HEK293 (cell line): Measurements from ENCODE around the gene FCHO1.
A peak's percentile ranks its signal among the peaks of the same experiment; 100 is the strongest.
"Not testable (repeated sequence)": the region's sequence is repeated elsewhere in the genome, so short reads cannot be mapped to it uniquely, and the experiment has no call there.

Source experiments
- CTCF ChIA-PET: fragments of 350-600 bp; formaldehyde crosslinking; extraction: SDS; loops from one replicate; lab custom pipeline; 2021; ENCODE audit warnings: antibody characterized with exemption; lab: Yijun Ruan, JAX
- POLR2A ChIA-PET: fragments of 300-600 bp; formaldehyde crosslinking; extraction: SDS; loops from one replicate; lab custom pipeline; 2020; ENCODE audit warnings: antibody characterized with exemption, inconsistent platforms; lab: Yijun Ruan, JAX
- H3K27ac ChIP-seq: fragments of 200-500 bp; sonication (Bioruptor generic); 2 replicates; pipeline ENCODE4 v1.5.1; 2014; ENCODE audit warnings: low read depth, low read length, control low read depth, inconsistent platforms; ENCODE audit errors: extremely low read depth
- H3K36me3 ChIP-seq, 2 experiments: fragments of 200-500 bp in 1 of 2; sonication (Bioruptor generic) in 1 of 2; 1 replicate in 1 of 2; 2 replicates in 1 of 2; pipeline ENCODE4 v1.5.1; 2014 to 2017; ENCODE audit warnings: inconsistent platforms in 2 of 2, low read length in 2 of 2; ENCODE audit not compliant: control insufficient read depth in 2 of 2, insufficient read depth in 1 of 2
- H3K4me1 ChIP-seq: fragments of 200-500 bp; sonication (Bioruptor generic); 2 replicates; pipeline ENCODE4 v1.5.1; 2014; ENCODE audit warnings: mild to moderate bottlenecking, low read length, inconsistent platforms; ENCODE audit not compliant: control insufficient read depth, insufficient read depth
- H3K4me3 ChIP-seq: 2 replicates; pipeline ENCODE4 v1.5.1; 2011; ENCODE audit warnings: low read depth, mild to moderate bottlenecking, control low read depth, low read length, moderate library complexity
- H3K9me3 ChIP-seq: fragments of 200-500 bp; sonication (Bioruptor generic); 2 replicates; pipeline ENCODE4 v1.5.1; 2014; ENCODE audit warnings: low read depth, low read length, inconsistent platforms; ENCODE audit not compliant: control insufficient read depth, insufficient read depth
- PBX3 ChIP-seq: sonication (generic); formaldehyde crosslinking; IDR thresholded peaks from 2 replicates; pipeline ENCODE4 v1.8.1; 2022; ENCODE audit warnings: mild to moderate bottlenecking, moderate library complexity, missing genetic modification reagents
- SP2 ChIP-seq: fragments of 450-650 bp; formaldehyde crosslinking; IDR thresholded peaks from 2 replicates; pipeline ENCODE4 v1.5.1; 2016; ENCODE audit warnings: missing biosample characterization, missing genetic modification characterization
- SP7 ChIP-seq: fragments of 450-650 bp; formaldehyde crosslinking; IDR thresholded peaks from 2 replicates; pipeline ENCODE4 v1.5.1; 2016; ENCODE audit warnings: missing biosample characterization, missing genetic modification characterization
- ZBTB20 ChIP-seq: fragments of 450-650 bp; formaldehyde crosslinking; IDR thresholded peaks from 2 replicates; pipeline ENCODE4 v1.5.1; 2016; ENCODE audit warnings: missing biosample characterization, missing genetic modification characterization
- ZBTB26 ChIP-seq: fragments of 450-650 bp; formaldehyde crosslinking; optimal IDR thresholded peaks from 2 replicates; pipeline ENCODE3; 2016; ENCODE audit warnings: missing biosample characterization, mild to moderate bottlenecking, missing genetic modification characterization
- ZFP69B ChIP-seq: fragments of 450-650 bp; formaldehyde crosslinking; IDR thresholded peaks from 2 replicates; pipeline ENCODE4 v1.5.1; 2016; ENCODE audit warnings: missing biosample characterization, missing genetic modification characterization
- ZNF239 ChIP-seq: fragments of 450-650 bp; formaldehyde crosslinking; IDR thresholded peaks from 2 replicates; pipeline ENCODE4 v1.5.1; 2016; ENCODE audit warnings: missing biosample characterization, missing genetic modification characterization
- ZNF24 ChIP-seq: fragments of 450-650 bp; formaldehyde crosslinking; IDR thresholded peaks from 2 replicates; pipeline ENCODE4 v1.5.1; 2016; ENCODE audit warnings: missing biosample characterization, missing genetic modification characterization
- ZNF324 ChIP-seq: fragments of 450-650 bp; formaldehyde crosslinking; IDR thresholded peaks from 2 replicates; pipeline ENCODE4 v1.5.1; 2016; ENCODE audit warnings: missing biosample characterization, missing genetic modification characterization
- ZNF335 ChIP-seq: fragments of 450-650 bp; formaldehyde crosslinking; conservative IDR thresholded peaks from 2 replicates; pipeline ENCODE4 v1.5.1; 2016; ENCODE audit warnings: missing biosample characterization, missing genetic modification characterization
- ZNF398 ChIP-seq: fragments of 450-650 bp; formaldehyde crosslinking; IDR thresholded peaks from 2 replicates; pipeline ENCODE4 v1.5.1; 2017; ENCODE audit warnings: missing biosample characterization, missing genetic modification characterization
- ZNF433 ChIP-seq: fragments of 450-650 bp; formaldehyde crosslinking; IDR thresholded peaks from 2 replicates; pipeline ENCODE4 v1.5.1; 2016; ENCODE audit warnings: missing biosample characterization, missing genetic modification characterization, low read depth
- ZNF529 ChIP-seq: fragments of 450-650 bp; formaldehyde crosslinking; IDR thresholded peaks from 2 replicates; pipeline ENCODE4 v1.5.1; 2017; ENCODE audit warnings: missing genetic modification characterization, missing biosample characterization; ENCODE audit not compliant: insufficient replicate concordance
- ZNF548 ChIP-seq: fragments of 450-650 bp; formaldehyde crosslinking; IDR thresholded peaks from 2 replicates; pipeline ENCODE4 v1.5.1; 2016; ENCODE audit warnings: missing biosample characterization, missing genetic modification characterization
- ZNF580 ChIP-seq: fragments of 450-650 bp; formaldehyde crosslinking; IDR thresholded peaks from 2 replicates; pipeline ENCODE4 v1.5.1; 2016; ENCODE audit warnings: missing biosample characterization, missing genetic modification characterization
- ZNF610 ChIP-seq: fragments of 450-650 bp; formaldehyde crosslinking; IDR thresholded peaks from 2 replicates; pipeline ENCODE4 v1.5.1; 2016; ENCODE audit warnings: missing biosample characterization, missing genetic modification characterization, borderline replicate concordance
- ZNF621 ChIP-seq: fragments of 450-650 bp; formaldehyde crosslinking; IDR thresholded peaks from 2 replicates; pipeline ENCODE4 v1.5.1; 2017; ENCODE audit warnings: missing biosample characterization, missing genetic modification characterization
- ZNF624 ChIP-seq: fragments of 450-650 bp; formaldehyde crosslinking; IDR thresholded peaks from 2 replicates; pipeline ENCODE4 v1.5.1; 2017; ENCODE audit warnings: missing biosample characterization, missing genetic modification characterization
- ZNF692 ChIP-seq: fragments of 450-650 bp; formaldehyde crosslinking; IDR thresholded peaks from 2 replicates; pipeline ENCODE4 v1.5.1; 2016; ENCODE audit warnings: missing biosample characterization, missing genetic modification characterization

Gene FCHO1

GRCh38 chr19:17796838-17797423 lies 45.7 kb downstream of the FCHO1 start:
- POLR2A ChIA-PET = no interaction called here
- CTCF ChIA-PET = interaction anchor here (0.6 to 2.4 kb wide), 6 partner anchors 12 to 189 kb away, joined by 3 to 5 read pairs (median 3); partner anchors contain the start of gene RPL18A
- H3K27ac ChIP-seq = no peak overlapping the region
- no peaks in the 10 kb centered on the region for H3K4me1 ChIP-seq
- H3K36me3 ChIP-seq = no peaks in the 10 kb centered on the region
- H3K9me3 ChIP-seq = no peaks in the 10 kb centered on the region
- no peak overlapping the region for H3K4me3 ChIP-seq
- no peak for TF ChIP-seq ZNF548 (tag by site-specific recombination)
- TF ChIP-seq ZNF580 (tag by site-specific recombination) = peak; percentile 52; the same call in 1 of the 2 replicates
- no peak for TF ChIP-seq PBX3
- no peak for TF ChIP-seq ZNF433 (tag by site-specific recombination)

- no peak overlapping the region for H3K27ac ChIP-seq
- no peaks in the 10 kb centered on the region for H3K36me3 ChIP-seq
- no peaks in the 10 kb centered on the region for H3K4me1 ChIP-seq
- ChIA-PET CTCF (interaction anchor here (0.6 to 1.2 kb wide), 5 partner anchors 13 to 189 kb away, joined by 3 to 5 read pairs (median 3); no protein-coding TSS in a partner anchor), POLR2A (no interaction called here)
- H3K9me3 ChIP-seq = no peaks in the 10 kb centered on the region
- TF ChIP-seq ZNF692 (tag by site-specific recombination) = no peak
- no peak for TF ChIP-seq ZNF24 (tag by site-specific recombination)
- TF ChIP-seq ZNF239 (tag by site-specific recombination) = no peak
- TF ChIP-seq ZNF624 (tag by site-specific recombination) = no peak
- no peak for TF ChIP-seq SP2
- no peak for TF ChIP-seq ZNF324 (tag by site-specific recombination)
- 0 out of 2 replicates have a peak, but pooled peaks have one; percentile 15 for TF ChIP-seq SP7
- no peak for TF ChIP-seq ZNF529 (tag by site-specific recombination)
- TF ChIP-seq ZNF335 (tag by site-specific recombination) = peak; percentile 61
- no peak for TF ChIP-seq ZFP69B
- no peak for TF ChIP-seq ZNF621 (tag by site-specific recombination)
- TF ChIP-seq ZNF398 (tag by site-specific recombination) = no peak
- no peak for TF ChIP-seq ZNF610 (tag by site-specific recombination)
- peak; percentile 30; the same call in 1 of the 2 replicates for TF ChIP-seq ZBTB20
- TF ChIP-seq ZBTB26 (tag by site-specific recombination) = no peak
- TF ChIP-seq ZNF433 (tag by site-specific recombination) = no peak
- no peak overlapping the region for H3K4me3 ChIP-seq
These were observed 46.3 kb downstream of the FCHO1 start for GRCh38 chr19:17797424-17798201.

- POLR2A ChIA-PET = interaction anchor here (0.6 kb wide), 1 partner anchor 27 kb away, joined by 3 read pairs; no protein-coding TSS in a partner anchor
- not testable (repeated sequence) for H3K4me3 ChIP-seq, H3K36me3 ChIP-seq, H3K9me3 ChIP-seq, H3K27ac ChIP-seq, H3K4me1 ChIP-seq
- CTCF ChIA-PET = interaction anchor here (0.6 to 0.8 kb wide), 2 partner anchors 13 to 320 kb away, joined by 3 read pairs; no protein-coding TSS in a partner anchor
These were observed 47.3 kb downstream of the FCHO1 start for GRCh38 chr19:17798599-17798998.
